MM.1S (cell line): ENCODE results near the gene TOGARAM2.

ENCODE experiments used
- EZH2 ChIP-seq: fragments of 300-600 bp; sonication (generic); optimal IDR thresholded peaks from 2 replicates; pipeline ENCODE3; 2017; ENCODE audit warnings: low read depth, mild to moderate bottlenecking, antibody characterized with exemption, low read length, mixed read lengths
- EZH2phosphoT487 ChIP-seq: fragments of 300-600 bp; sonication (generic); IDR thresholded peaks from 2 replicates; pipeline ENCODE4 v1.6.1; 2018; ENCODE audit warnings: antibody characterized with exemption, low read length
- TF ChIP-seq, protein P1 (sequence below): fragments of 300-600 bp; sonication (generic); IDR thresholded peaks from 2 replicates; pipeline ENCODE4 v1.5.1; 2016; ENCODE audit warnings: antibody characterized with exemption, low read length, mixed read lengths

DNA sequence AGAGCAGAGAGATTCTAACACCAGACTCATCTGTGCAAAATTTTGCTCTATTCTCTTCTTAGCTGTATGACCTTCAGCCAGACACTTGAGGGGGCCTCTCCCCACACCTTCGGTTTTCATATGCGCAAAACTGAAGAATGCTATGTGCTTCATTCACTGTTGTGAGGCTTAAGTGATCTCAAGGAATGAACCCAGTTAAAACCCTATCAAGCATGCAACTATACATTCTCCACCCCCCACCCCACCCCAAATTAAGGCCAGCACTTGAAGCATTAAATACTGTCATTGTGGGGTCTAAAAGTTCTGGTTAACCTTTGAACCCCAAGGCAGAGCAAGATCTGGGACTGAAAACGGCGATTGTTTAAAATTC is 83.2 kb downstream of the TOGARAM2 start:
- TF ChIP-seq, protein P1, sequence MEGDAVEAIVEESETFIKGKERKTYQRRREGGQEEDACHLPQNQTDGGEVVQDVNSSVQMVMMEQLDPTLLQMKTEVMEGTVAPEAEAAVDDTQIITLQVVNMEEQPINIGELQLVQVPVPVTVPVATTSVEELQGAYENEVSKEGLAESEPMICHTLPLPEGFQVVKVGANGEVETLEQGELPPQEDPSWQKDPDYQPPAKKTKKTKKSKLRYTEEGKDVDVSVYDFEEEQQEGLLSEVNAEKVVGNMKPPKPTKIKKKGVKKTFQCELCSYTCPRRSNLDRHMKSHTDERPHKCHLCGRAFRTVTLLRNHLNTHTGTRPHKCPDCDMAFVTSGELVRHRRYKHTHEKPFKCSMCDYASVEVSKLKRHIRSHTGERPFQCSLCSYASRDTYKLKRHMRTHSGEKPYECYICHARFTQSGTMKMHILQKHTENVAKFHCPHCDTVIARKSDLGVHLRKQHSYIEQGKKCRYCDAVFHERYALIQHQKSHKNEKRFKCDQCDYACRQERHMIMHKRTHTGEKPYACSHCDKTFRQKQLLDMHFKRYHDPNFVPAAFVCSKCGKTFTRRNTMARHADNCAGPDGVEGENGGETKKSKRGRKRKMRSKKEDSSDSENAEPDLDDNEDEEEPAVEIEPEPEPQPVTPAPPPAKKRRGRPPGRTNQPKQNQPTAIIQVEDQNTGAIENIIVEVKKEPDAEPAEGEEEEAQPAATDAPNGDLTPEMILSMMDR = no peak
- TF ChIP-seq EZH2phosphoT487 = no peak
- TF ChIP-seq EZH2 = no peak
